NCI-H2196 treated with DMSO at 0.1 percent for 48 hours (cell line): Measurements from ENCODE around the gene ANGPT4.
"Not testable (repeated sequence)": the region's sequence is repeated elsewhere in the genome, so short reads cannot be mapped to it uniquely, and the experiment has no call there.

ENCODE experiments used
- DNase-seq: peaks from one replicate; lab custom pipeline; 2025; ENCODE audit not compliant: unreplicated experiment; lab: John Stamatoyannopoulos, UW

ANGPT4 gene

GRCh38 chr20:909641-910040 lies 6.5 kb downstream of the ANGPT4 start:
- no peak for DNase-seq

- no peak for DNase-seq
These were observed 9.3 kb downstream of the ANGPT4 start for GRCh38 chr20:906703-907270.

- DNase-seq: no peak
These were observed 10.1 kb downstream of the ANGPT4 start for GRCh38 chr20:906001-906520.

GRCh38 chr20:905396-905961 lies 10.7 kb downstream of the ANGPT4 start:
- DNase-seq: no peak

GRCh38 chr20:904039-904545 lies 12.0 kb downstream of the ANGPT4 start:
- DNase-seq: no peak

GRCh38 chr20:897436-897835 lies 18.7 kb downstream of the ANGPT4 start:
- DNase-seq: not testable (repeated sequence)

GRCh38 chr20:896501-897025 lies 19.6 kb downstream of the ANGPT4 start:
- no peak for DNase-seq

GRCh38 chr20:892371-892770 lies 23.8 kb downstream of the ANGPT4 start:
- DNase-seq: not testable (repeated sequence)

- no peak for DNase-seq
These were observed 24.4 kb downstream of the ANGPT4 start for GRCh38 chr20:891706-892080.

GRCh38 chr20:891058-891705 lies 25.0 kb downstream of the ANGPT4 start:
- DNase-seq: no peak

- no peak for DNase-seq
These were observed 25.5 kb downstream of the ANGPT4 start for GRCh38 chr20:890666-891057.

GRCh38 chr20:889932-890463 lies 26.1 kb downstream of the ANGPT4 start:
- no peak for DNase-seq

- no peak for DNase-seq
These were observed 27.0 kb downstream of the ANGPT4 start for GRCh38 chr20:889106-889505.

GRCh38 chr20:888057-888456 lies 28.1 kb downstream of the ANGPT4 start:
- no peak for DNase-seq

- DNase-seq: no peak
These were observed 29.0 kb downstream of the ANGPT4 start for GRCh38 chr20:887137-887536.

- no peak for DNase-seq
These were observed 30.9 kb downstream of the ANGPT4 start for GRCh38 chr20:884983-885952.

GRCh38 chr20:881783-882144 lies 34.4 kb downstream of the ANGPT4 start:
- no peak for DNase-seq

GRCh38 chr20:881051-881782 lies 34.9 kb downstream of the ANGPT4 start:
- no peak for DNase-seq

GRCh38 chr20:879626-880025 lies 36.5 kb downstream of the ANGPT4 start:
- no peak for DNase-seq
